GM23338 (cell line): ENCODE measurements around the gene ARHGEF11. TPM values are rescaled to one million over a fixed set of nuclear protein-coding genes. Genes with fewer than 3 reads are reported as not detected.

Experiments used
- ATAC-seq: fragments of 200-7000 bp; cut with Tn5 transposase; 3 replicates; pipeline ENCODE4 v1.9.1; 2020
- DNase-seq: peaks from one replicate; pipeline ENCODE4 v3.0.0-alpha.2; 2015; ENCODE audit warnings: low spot score
- H2AFZ ChIP-seq: fragments of 200-600 bp; sonication (generic); 2 replicates; pipeline ENCODE4 v1.8.0; 2016; ENCODE audit warnings: antibody characterized with exemption, mild to moderate bottlenecking, moderate library complexity
- H3F3A ChIP-seq: fragments of 200-600 bp; sonication (generic); replicated peaks from 2 replicates; pipeline ENCODE4 v1.8.0; 2017; ENCODE audit warnings: antibody characterized with exemption, mixed run types, low read depth
- H3K27ac ChIP-seq: fragments of 200-600 bp; sonication (generic); 2 replicates; pipeline ENCODE4 v1.6.1; 2016; ENCODE audit warnings: low read depth
- H3K27me3 ChIP-seq: fragments of 200-600 bp; sonication (generic); 2 replicates; pipeline ENCODE4 v1.8.0; 2016; ENCODE audit warnings: mild to moderate bottlenecking, mixed run types, moderate library complexity; ENCODE audit not compliant: insufficient read depth
- H3K36me3 ChIP-seq: fragments of 200-600 bp; sonication (generic); 2 replicates; pipeline ENCODE4 v1.8.0; 2016; ENCODE audit warnings: mild to moderate bottlenecking; ENCODE audit not compliant: insufficient read depth
- H3K4me1 ChIP-seq: fragments of 200-600 bp; sonication (generic); 2 replicates; pipeline ENCODE4 v1.8.0; 2016; ENCODE audit warnings: mild to moderate bottlenecking, moderate library complexity; ENCODE audit not compliant: insufficient read depth
- H3K4me2 ChIP-seq: fragments of 200-600 bp; sonication (generic); 2 replicates; pipeline ENCODE4 v1.7.1; 2017; ENCODE audit warnings: mixed run types
- H3K4me3 ChIP-seq: fragments of 200-600 bp; sonication (generic); 2 replicates; pipeline ENCODE4 v1.6.1; 2016; ENCODE audit warnings: mixed run types
- H3K79me2 ChIP-seq: fragments of 200-600 bp; sonication (generic); replicated peaks from 2 replicates; pipeline ENCODE4 v1.8.0; 2017; ENCODE audit warnings: mild to moderate bottlenecking; ENCODE audit not compliant: insufficient read depth
- H3K9me2 ChIP-seq: fragments of 200-600 bp; sonication (generic); 2 replicates; pipeline ENCODE4 v1.8.0; 2017; ENCODE audit not compliant: insufficient read depth
- H4K20me1 ChIP-seq: fragments of 200-600 bp; sonication (generic); replicated peaks from 2 replicates; pipeline ENCODE4 v1.8.0; 2017; ENCODE audit warnings: mild to moderate bottlenecking; ENCODE audit not compliant: insufficient read depth
- H3K27ac Mint-ChIP-seq: 2 replicates; pipeline ENCODE4 v1.8.0; 2020; ENCODE audit warnings: inconsistent platforms, mild to moderate bottlenecking, moderate library complexity, mixed read lengths
- H3K27me3 Mint-ChIP-seq: 3 replicates; pipeline ENCODE4 v1.8.0; 2022; ENCODE audit warnings: low read depth, mild to moderate bottlenecking, moderate library complexity, mixed read lengths, inconsistent platforms; ENCODE audit not compliant: insufficient read depth, poor library complexity
- H3K36me3 Mint-ChIP-seq: 3 replicates; pipeline ENCODE4 v1.8.0; 2021; ENCODE audit warnings: low read depth, mild to moderate bottlenecking, inconsistent platforms, moderate library complexity, mixed read lengths
- H3K4me1 Mint-ChIP-seq: 3 replicates; pipeline ENCODE4 v1.8.0; 2020; ENCODE audit warnings: mild to moderate bottlenecking, inconsistent platforms, mixed read lengths
- H3K4me3 Mint-ChIP-seq: 3 replicates; pipeline ENCODE4 v1.8.0; 2021; ENCODE audit warnings: moderate library complexity, mild to moderate bottlenecking, inconsistent platforms, mixed read lengths
- H3K9me3 Mint-ChIP-seq: 3 replicates; pipeline ENCODE4 v1.8.0; 2020; ENCODE audit warnings: moderate library complexity, mild to moderate bottlenecking, inconsistent platforms, mixed read lengths
- CTCF ChIP-seq, 2 experiments: fragments of 200-600 bp in 1 of 2; sonication (generic) in 1 of 2; conservative IDR thresholded peaks; 2 replicates each; pipeline versions ENCODE4 v1.5.1 to v1.6.1; 2016 to 2017; ENCODE audit warnings: antibody characterized with exemption in 2 of 2, low read depth in 2 of 2, mild to moderate bottlenecking in 2 of 2, moderate library complexity in 1 of 2
- ETS1 ChIP-seq: IDR thresholded peaks from 2 replicates; pipeline ENCODE4 v1.6.1; 2016; ENCODE audit warnings: antibody characterized with exemption
- EZH2 ChIP-seq: fragments of 200-600 bp; sonication (generic); IDR thresholded peaks from one replicate; pipeline ENCODE4 v1.8.0; 2017; ENCODE audit warnings: antibody characterized with exemption, mild to moderate bottlenecking, low read depth; ENCODE audit not compliant: unreplicated experiment
- EZH2phosphoT487 ChIP-seq: fragments of 200-600 bp; sonication (generic); IDR thresholded peaks from one replicate; pipeline ENCODE4 v1.8.1; 2018; ENCODE audit warnings: antibody characterized with exemption; ENCODE audit not compliant: unreplicated experiment
- JUNB ChIP-seq: IDR thresholded peaks from one replicate; pipeline ENCODE4 v1.6.1; 2016; ENCODE audit warnings: antibody characterized with exemption; ENCODE audit not compliant: unreplicated experiment
- NANOG ChIP-seq: IDR thresholded peaks from 2 replicates; pipeline ENCODE4 v1.6.1; 2016; ENCODE audit warnings: antibody characterized with exemption, borderline replicate concordance
- POLR2AphosphoS5 ChIP-seq: IDR thresholded peaks from 2 replicates; pipeline ENCODE4 v1.6.1; 2016; ENCODE audit warnings: antibody characterized with exemption, low read depth
- STAT1 ChIP-seq: IDR thresholded peaks from one replicate; pipeline ENCODE4 v1.6.1; 2016; ENCODE audit warnings: antibody characterized with exemption; ENCODE audit not compliant: unreplicated experiment
- ZNF114 ChIP-seq: fragments of 250-450 bp; sonication (Bioruptor Pico); IDR thresholded peaks from 2 replicates; pipeline ENCODE4 v1.5.0; 2020; ENCODE audit warnings: mild to moderate bottlenecking, moderate library complexity
- ZNF331 ChIP-seq: fragments of 250-450 bp; sonication (Bioruptor Pico); IDR thresholded peaks from 2 replicates; pipeline ENCODE4 v1.5.0; 2020; ENCODE audit warnings: low read depth, mild to moderate bottlenecking, moderate library complexity
- ZNF462 ChIP-seq: fragments of 250-450 bp; sonication (Bioruptor Pico); IDR thresholded peaks from 2 replicates; pipeline ENCODE4 v1.5.0; 2020; ENCODE audit warnings: mild to moderate bottlenecking, moderate library complexity
- polyA plus RNA-seq: library from polyadenylated mRNA; unstranded; fragments of >200 nt; fragmentation: Nextera tagmentation; extraction: Ambion mirVana; gene quantifications from 2 replicates; pipeline ENCODE4 v1.2.1, GENCODE V29; 2016
- total RNA-seq: library from RNA; depleted of rRNA; stranded (reverse); fragments of >200 nt; shearing (Covaris generic); gene quantifications from 2 replicates; pipeline ENCODE4 v1.2.3, GENCODE V29; 2014

The ARHGEF11 gene
- total and polyA plus RNA-seq, 2 experiments from 2014 or later: 12.3 to 33.7 TPM

- TF ChIP-seq ZNF462 (CRISPR knock-in tag) (no peak), NANOG (no peak), EZH2phosphoT487 (no peak), JUNB (no peak)
Measured at GRCh38 chr1:156995412-156995811, 50.1 kb downstream of the ARHGEF11 start (continued).

GRCh38 chr1:156994277-156994676, 51.3 kb downstream of the ARHGEF11 start:
- no peak for TF ChIP-seq JUNB
- no peak for TF ChIP-seq EZH2phosphoT487
- TF ChIP-seq EZH2: no peak
- TF ChIP-seq STAT1: no peak
- TF ChIP-seq POLR2AphosphoS5: no peak
- TF ChIP-seq ZNF114 (CRISPR knock-in tag): no peak
- TF ChIP-seq ETS1: no peak
- no peak for TF ChIP-seq CTCF (conservative IDR thresholded peaks at IDR 0.05; ENCODE audit: low read depth in 2 of 2)
- no peak for TF ChIP-seq ZNF331 (CRISPR knock-in tag)
- no peaks in the 10 kb centered on the region for H3K27me3 ChIP-seq
- DNase-seq: no peak
- H3K4me3 ChIP-seq: no peak overlapping the region
- peaks cover 4% of the 10 kb centered on the region; the same call in 1 of the 3 replicates for H3K36me3 Mint-ChIP-seq
- no peak overlapping the region for H2AFZ ChIP-seq
- H4K20me1 ChIP-seq: peaks cover 27% of the 10 kb centered on the region
- peaks cover 22% of the 10 kb centered on the region for H3K4me1 ChIP-seq
- H3K27ac ChIP-seq: no peak overlapping the region
- no peaks in the 10 kb centered on the region for H3F3A ChIP-seq
- no peak overlapping the region for H3K4me2 ChIP-seq
- H3K36me3 ChIP-seq: no peaks in the 10 kb centered on the region
- H3K4me1 Mint-ChIP-seq: peaks cover 27% of the 10 kb centered on the region
- H3K9me2 ChIP-seq: no peaks in the 10 kb centered on the region
- no peak for ATAC-seq
- no peak overlapping the region for H3K4me3 Mint-ChIP-seq
- peaks cover 64% of the 10 kb centered on the region for H3K79me2 ChIP-seq
- H3K27ac Mint-ChIP-seq: no peak overlapping the region
- no peaks in the 10 kb centered on the region for H3K9me3 Mint-ChIP-seq
- no peaks in the 10 kb centered on the region for H3K27me3 Mint-ChIP-seq
